SW 1271 (cell line): ENCODE results near the gene ALDH1A2.
"Not testable (repeated sequence)": the region's sequence is repeated elsewhere in the genome, so short reads cannot be mapped to it uniquely, and the experiment has no call there.

ENCODE experiments used
- DNase-seq, 2 experiments: peaks; one replicate each; lab custom pipeline; 2025; lab: John Stamatoyannopoulos, UW

Gene ALDH1A2

DNA sequence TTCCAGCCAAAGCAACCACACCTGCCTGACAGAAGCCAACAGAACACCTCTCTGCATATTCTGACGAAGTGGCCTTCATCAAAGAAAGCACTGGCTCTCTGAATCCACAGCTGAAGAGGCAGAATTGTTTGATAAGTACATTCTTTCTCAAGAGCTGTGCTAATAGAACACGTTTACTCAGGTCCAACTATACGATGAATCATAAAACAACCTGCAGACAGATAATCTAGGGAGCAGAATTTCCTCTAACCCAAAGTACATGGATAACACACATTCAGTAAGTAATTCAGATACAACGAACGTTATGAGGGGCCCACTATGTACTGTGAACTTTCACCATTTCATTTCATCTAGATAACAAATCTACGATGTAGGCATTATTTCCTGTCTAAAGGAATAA, 25.4 kb downstream of the ALDH1A2 start:
- DNase-seq = no peak

GRCh38 chr15:58039079-58040035, 26.2 kb downstream of the ALDH1A2 start:
- DNase-seq = no peak

- no peak for DNase-seq
Measured at GRCh38 chr15:58038426-58039078, 27.0 kb downstream of the ALDH1A2 start.

DNA sequence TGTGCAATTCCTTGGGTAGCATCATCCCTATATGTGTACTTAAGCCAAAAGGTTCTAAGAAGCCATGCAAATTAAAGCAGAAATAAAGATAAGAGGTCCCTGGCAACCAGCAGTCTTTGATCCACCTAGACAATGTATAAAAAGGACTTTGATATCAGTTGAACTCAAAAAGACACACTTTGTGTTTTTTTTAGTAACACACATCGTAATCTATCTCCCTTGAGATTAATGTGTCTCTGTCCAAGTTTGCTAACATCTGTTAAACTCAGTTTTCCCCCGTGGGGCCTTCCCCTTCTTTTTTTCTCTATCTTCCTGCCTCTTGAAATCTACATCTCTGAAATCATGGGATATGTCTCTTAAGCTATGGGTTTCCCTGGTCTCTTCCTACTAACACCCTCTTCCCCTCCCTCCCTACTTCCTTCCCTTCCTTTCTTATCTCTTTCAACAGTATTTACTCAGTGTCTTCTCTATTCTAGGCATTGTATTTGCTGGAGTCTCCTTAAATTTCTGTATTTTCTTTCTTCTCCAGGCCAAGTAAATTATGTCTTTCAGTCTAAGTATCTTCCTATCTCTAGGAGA, 27.7 kb downstream of the ALDH1A2 start:
- no peak for DNase-seq

GRCh38 chr15:58036579-58036978, 28.9 kb downstream of the ALDH1A2 start:
- DNase-seq = no peak

DNA sequence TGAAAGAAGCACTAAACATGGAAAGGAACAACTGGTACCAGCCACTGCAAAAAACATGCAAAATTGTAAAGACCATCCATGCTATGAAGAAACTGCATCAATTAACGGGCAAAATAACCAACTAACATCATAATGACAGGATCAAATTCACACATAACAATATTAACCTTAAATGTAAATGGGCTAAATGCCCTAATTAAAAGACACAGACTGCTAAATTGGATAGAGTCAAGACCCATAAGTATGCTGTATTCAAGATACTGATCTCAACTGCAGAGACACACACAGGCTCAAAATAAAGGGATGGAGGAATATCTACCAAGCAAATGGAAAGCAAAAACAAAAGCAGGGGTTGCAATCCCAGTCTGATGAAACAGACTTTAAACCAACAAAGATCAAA, 37.1 kb downstream of the ALDH1A2 start:
- not testable (repeated sequence) for DNase-seq

- DNase-seq = no peak
Measured at GRCh38 chr15:58026552-58026951, 39.0 kb downstream of the ALDH1A2 start.

- no peak for DNase-seq
Measured at GRCh38 chr15:58026051-58026450, 39.5 kb downstream of the ALDH1A2 start.

- DNase-seq = no peak
Measured at GRCh38 chr15:58021332-58022230, 43.9 kb downstream of the ALDH1A2 start.

- DNase-seq = peak in 1 of 2 experiments; percentile 39
Measured at GRCh38 chr15:58019503-58020376, 45.8 kb downstream of the ALDH1A2 start.

- DNase-seq = no peak
Measured at GRCh38 chr15:58017869-58018268, 47.6 kb downstream of the ALDH1A2 start.

- DNase-seq = no peak
Measured at GRCh38 chr15:58016581-58017175, 48.8 kb downstream of the ALDH1A2 start.

DNA sequence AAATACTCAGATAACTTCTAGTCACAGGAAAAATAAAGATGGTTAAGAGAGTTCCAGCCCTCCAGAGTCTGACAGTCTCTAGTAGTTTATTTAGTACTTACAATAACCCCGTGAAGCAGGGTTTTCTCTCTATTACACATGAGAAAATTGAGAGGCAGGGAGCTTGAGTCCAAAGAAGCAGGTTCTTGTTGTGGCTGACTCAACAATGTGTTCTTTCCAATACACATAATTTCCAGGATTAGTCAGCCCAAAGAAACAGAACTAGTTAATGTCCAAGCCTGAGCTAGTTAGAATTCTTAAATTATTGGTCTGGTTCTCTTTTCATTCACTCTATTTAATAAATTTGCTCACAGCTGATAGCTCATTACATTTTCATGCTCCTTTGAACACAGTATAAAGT, 49.9 kb downstream of the ALDH1A2 start:
- no peak for DNase-seq

DNA sequence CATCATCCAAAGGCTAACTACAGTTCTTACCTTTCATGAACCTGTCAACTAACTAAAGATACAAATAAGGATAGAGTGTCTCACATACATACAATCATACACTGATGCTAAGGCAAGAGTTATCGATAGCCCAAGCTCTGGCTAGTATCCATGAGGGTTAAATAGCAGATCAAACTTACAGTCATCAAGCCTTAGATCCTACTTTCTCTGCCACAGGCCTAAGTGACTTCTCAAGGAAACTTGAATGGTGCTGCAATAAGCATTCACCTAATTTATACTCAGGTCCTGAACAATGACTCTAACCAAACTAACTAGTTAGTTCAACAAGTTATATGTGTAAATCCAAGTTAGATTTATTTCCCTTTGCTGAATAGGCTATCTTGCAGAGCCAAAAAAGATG, 51.0 kb downstream of the ALDH1A2 start:
- DNase-seq = no peak

GRCh38 chr15:58014040-58014439, 51.5 kb downstream of the ALDH1A2 start:
- DNase-seq = no peak

- no peak for DNase-seq
Measured at GRCh38 chr15:58010983-58011382, 54.5 kb downstream of the ALDH1A2 start.

- DNase-seq = no peak
Measured at GRCh38 chr15:58003810-58004209, 61.7 kb downstream of the ALDH1A2 start.

DNA sequence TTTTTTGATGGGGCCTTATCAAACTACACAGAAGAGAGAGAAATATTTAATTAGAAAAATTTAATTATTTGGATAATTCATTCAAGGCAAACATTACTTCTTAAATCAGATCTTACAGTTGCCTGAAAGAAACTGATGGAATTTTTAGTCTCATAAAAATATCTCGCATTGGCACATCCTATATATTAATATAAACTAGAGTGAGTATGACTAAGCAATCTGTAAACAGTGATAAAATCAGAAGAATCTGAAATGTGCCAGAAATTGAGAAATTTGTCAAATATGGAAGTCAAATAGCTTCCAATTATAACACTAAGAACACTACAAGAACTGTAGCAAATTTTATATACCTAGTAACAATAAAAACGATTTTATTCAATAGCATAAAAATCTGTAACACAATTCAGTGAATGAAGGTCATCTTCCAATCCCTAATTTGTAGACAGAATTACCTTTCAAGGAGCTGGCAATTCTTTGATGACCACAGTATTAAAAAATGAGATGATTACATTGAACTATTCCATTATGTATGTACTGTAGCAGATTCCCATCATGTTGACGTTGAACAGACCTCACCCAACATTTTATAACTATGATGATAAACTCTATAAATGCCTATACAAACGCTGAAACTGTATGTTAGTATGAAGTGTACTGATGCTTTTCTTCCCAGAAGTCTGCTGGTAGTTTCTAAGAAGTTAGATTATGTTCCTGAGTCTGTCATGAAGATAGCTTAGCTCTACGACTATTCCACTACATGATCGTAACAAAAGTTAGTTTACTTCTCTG, 63.0 kb downstream of the ALDH1A2 start:
- no peak for DNase-seq

DNA sequence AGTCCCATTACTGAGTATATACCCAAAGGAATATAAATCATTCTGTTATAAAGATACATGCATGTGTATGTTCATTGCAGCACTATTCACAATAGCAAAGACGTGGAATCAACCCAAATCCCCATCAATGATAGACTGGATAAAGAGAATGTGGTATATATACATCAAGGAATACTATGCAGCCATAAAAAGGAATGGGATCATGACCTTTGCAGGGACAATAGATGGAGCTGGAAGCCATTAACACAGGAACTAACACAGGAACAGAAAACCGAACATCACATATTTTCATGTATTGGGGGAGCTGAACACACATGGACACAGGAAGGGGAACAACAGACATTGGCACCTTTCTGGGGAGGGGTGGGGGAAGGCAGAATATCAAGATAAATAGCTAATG, 65.8 kb downstream of the ALDH1A2 start:
- DNase-seq = not testable (repeated sequence)

DNA sequence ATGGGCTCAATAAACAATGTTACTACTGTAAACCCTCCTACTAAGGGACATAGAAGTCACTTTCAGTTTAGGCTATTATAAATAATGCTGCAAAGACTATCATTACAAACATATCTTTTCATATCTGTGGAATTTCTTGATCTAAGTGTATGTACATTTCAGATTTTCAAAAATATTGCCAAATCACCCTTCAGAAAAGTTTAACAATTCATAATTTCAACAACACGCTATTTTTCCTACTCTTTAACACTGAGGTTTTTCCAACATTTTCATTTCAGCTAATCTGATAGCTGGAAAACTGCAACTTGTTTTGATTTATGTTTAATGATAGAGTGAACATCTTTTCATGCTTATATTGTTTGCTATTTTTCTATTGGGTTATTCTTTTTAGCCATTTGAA, 69.0 kb downstream of the ALDH1A2 start:
- DNase-seq = no peak
